HG03039 (cell line): ENCODE measurements around the gene NFIL3.
"Not testable (repeated sequence)": the region's sequence is repeated elsewhere in the genome, so short reads cannot be mapped to it uniquely, and the experiment has no call there.

Experiments used
- ATAC-seq: cut with Tn5 transposase; IDR thresholded peaks from one replicate; pipeline ENCODE4 v1.9.1; 2021; ENCODE audit warnings: mild to moderate bottlenecking, moderate library complexity; ENCODE audit not compliant: unreplicated experiment

The NFIL3 gene

GRCh38 chr9:91398926-91399325 is 24.7 kb downstream of the NFIL3 start:
- ATAC-seq, result no peak

GRCh38 chr9:91395553-91396471 is 27.8 kb downstream of the NFIL3 start:
- no peak for ATAC-seq

GRCh38 chr9:91395106-91395552 is 28.5 kb downstream of the NFIL3 start:
- ATAC-seq, result no peak

- no peak for ATAC-seq
Observed at GRCh38 chr9:91393826-91394225, 29.8 kb downstream of the NFIL3 start.

GRCh38 chr9:91392435-91392834 is 31.2 kb downstream of the NFIL3 start:
- ATAC-seq, result no peak

- ATAC-seq, result no peak
Observed at GRCh38 chr9:91391818-91392217, 31.8 kb downstream of the NFIL3 start.

GRCh38 chr9:91391412-91391811 is 32.2 kb downstream of the NFIL3 start:
- no peak for ATAC-seq

GRCh38 chr9:91389686-91390085 is 33.9 kb downstream of the NFIL3 start:
- not testable (repeated sequence) for ATAC-seq

GRCh38 chr9:91386765-91387164 is 36.9 kb downstream of the NFIL3 start:
- ATAC-seq, result no peak

GRCh38 chr9:91384954-91385353 is 38.7 kb downstream of the NFIL3 start:
- no peak for ATAC-seq

GRCh38 chr9:91383577-91383976 is 40.1 kb downstream of the NFIL3 start:
- no peak for ATAC-seq

GRCh38 chr9:91382298-91382697 is 41.3 kb downstream of the NFIL3 start:
- ATAC-seq, result no peak

GRCh38 chr9:91379426-91379825 is 44.2 kb downstream of the NFIL3 start:
- ATAC-seq, result no peak

GRCh38 chr9:91378695-91379127 is 44.9 kb downstream of the NFIL3 start:
- no peak for ATAC-seq

- ATAC-seq, result not testable (repeated sequence)
Observed at GRCh38 chr9:91378054-91378453, 45.6 kb downstream of the NFIL3 start.

GRCh38 chr9:91376239-91376638 is 47.4 kb downstream of the NFIL3 start:
- no peak for ATAC-seq

GRCh38 chr9:91374939-91375338 is 48.7 kb downstream of the NFIL3 start:
- ATAC-seq, result no peak

GRCh38 chr9:91371894-91372293 is 51.7 kb downstream of the NFIL3 start:
- no peak for ATAC-seq

- ATAC-seq, result not testable (repeated sequence)
Observed at GRCh38 chr9:91370006-91370405, 53.6 kb downstream of the NFIL3 start.

GRCh38 chr9:91364702-91365101 is 58.9 kb downstream of the NFIL3 start:
- ATAC-seq, result no peak

- ATAC-seq, result no peak
Observed at GRCh38 chr9:91364005-91364404, 59.6 kb downstream of the NFIL3 start.

GRCh38 chr9:91362051-91362611 is 61.5 kb downstream of the NFIL3 start:
- no peak for ATAC-seq
